ENCODE data around the gene PRR11. TPM values are rescaled to one million over a fixed set of nuclear protein-coding genes. Genes with fewer than 3 reads are reported as not detected.

The PRR11 gene
- total RNA-seq, 1 experiment from 2014 or later, result 109 TPM

DNA sequence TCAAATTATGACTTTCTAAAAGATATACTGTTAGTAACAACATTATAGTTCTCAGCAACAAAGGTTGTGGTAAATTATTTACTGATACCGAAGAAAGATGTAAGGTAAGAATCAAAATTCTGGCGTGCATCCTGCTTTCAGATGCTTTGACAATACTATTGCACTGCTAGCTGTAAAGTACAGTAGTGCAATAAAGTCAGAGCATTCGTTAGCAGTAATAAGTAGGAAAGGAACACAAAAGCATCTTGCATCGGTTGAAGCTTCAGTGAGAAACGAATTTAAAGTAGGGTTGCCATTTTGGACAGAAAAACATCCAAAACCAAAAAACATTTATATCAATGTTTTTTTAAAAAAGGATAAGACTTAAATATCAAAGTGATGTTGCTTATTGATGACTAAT lies 4.5 kb upstream of the PRR11 start:
- Histone ChIP-seq H3K4me2 (no peak overlapping the region), H3K27me3 (ENCODE audit: insufficient read depth, low read depth) (no peaks in the 10 kb centered on the region), H3K36me3 (ENCODE audit: low read depth) (0 out of 2 replicates have a peak, but pooled peaks cover 3% of the 10 kb centered on the region), H2AFZ (no peak overlapping the region), H3K9me2 (ENCODE audit: insufficient read depth) (no peaks in the 10 kb centered on the region), H3K4me1 (replicated peaks; ENCODE audit: insufficient read depth) (peaks cover 42% of the 10 kb centered on the region), H4K20me1 (ENCODE audit: insufficient read depth) (0 out of 2 replicates have a peak, but pooled peaks cover 4% of the 10 kb centered on the region), H3K4me3 (no peak overlapping the region), H3K9me3 (ENCODE audit: insufficient read depth, low read depth) (no peaks in the 10 kb centered on the region), H3F3A (ENCODE audit: insufficient read depth, low read depth) (peaks cover 24% of the 10 kb centered on the region), H3K27ac (no peak overlapping the region), H3K79me2 (ENCODE audit: low read depth) (peaks cover 87% of the 10 kb centered on the region)
- POLR2A ChIA-PET (ENCODE audit: unreplicated experiment), result interaction anchor here (0.5 kb wide), 1 partner anchor 43 kb away, joined by 3 read pairs; no protein-coding TSS in a partner anchor
- CTCF ChIA-PET, result no interaction called here
- intact Hi-C loops (cut with micrococcal nuclease; ENCODE audit: unreplicated experiment), result no loop called here
- TF ChIP-seq CTCF (conservative IDR thresholded peaks at IDR 0.05) (no peak), EZH2 (IDR thresholded peaks at IDR 0.05; ENCODE audit: low read depth) (no peak)
- no TSS peak for BruUV-seq (replicated peaks)
- DNase-seq, result no peak

GRCh38 chr17:59151591-59151990 lies 4.0 kb upstream of the PRR11 start:
- H3K4me1 ChIP-seq (replicated peaks; ENCODE audit: insufficient read depth), result peaks cover 46% of the 10 kb centered on the region
- BruUV-seq (replicated peaks), result no TSS peak
- ChIA-PET POLR2A (ENCODE audit: unreplicated experiment) (interaction anchor here (0.5 kb wide), 1 partner anchor 43 kb away, joined by 3 read pairs; no protein-coding TSS in a partner anchor), CTCF (no interaction called here)
- TF ChIP-seq EZH2 (IDR thresholded peaks at IDR 0.05; ENCODE audit: low read depth), result no peak
- TF ChIP-seq CTCF (conservative IDR thresholded peaks at IDR 0.05), result no peak
- H3K36me3 ChIP-seq (ENCODE audit: low read depth), result 0 out of 2 replicates have a peak, but pooled peaks cover 3% of the 10 kb centered on the region
- H3K9me3 ChIP-seq (ENCODE audit: insufficient read depth, low read depth), result no peaks in the 10 kb centered on the region
- H3K27me3 ChIP-seq (ENCODE audit: insufficient read depth, low read depth), result no peaks in the 10 kb centered on the region
- no peak for DNase-seq
- H4K20me1 ChIP-seq (ENCODE audit: insufficient read depth), result 0 out of 2 replicates have a peak, but pooled peaks cover 4% of the 10 kb centered on the region
- peaks cover 88% of the 10 kb centered on the region for H3K79me2 ChIP-seq (ENCODE audit: low read depth)
- H3K27ac ChIP-seq, result no peak overlapping the region
- H3K4me2 ChIP-seq, result peak overlapping the region; percentile 76
- no peak overlapping the region for H3K4me3 ChIP-seq
- no peaks in the 10 kb centered on the region for H3K9me2 ChIP-seq (ENCODE audit: insufficient read depth)
- no peak overlapping the region for H2AFZ ChIP-seq
- H3F3A ChIP-seq (ENCODE audit: insufficient read depth, low read depth), result peaks cover 24% of the 10 kb centered on the region
- intact Hi-C loops (cut with micrococcal nuclease; ENCODE audit: unreplicated experiment), result no loop called here

- H3F3A ChIP-seq (ENCODE audit: insufficient read depth, low read depth), result peaks cover 24% of the 10 kb centered on the region
- CTCF ChIA-PET, result no interaction called here
- H3K9me3 ChIP-seq (ENCODE audit: insufficient read depth, low read depth), result no peaks in the 10 kb centered on the region
- peak overlapping the region; percentile 76 for H3K4me2 ChIP-seq
- TF ChIP-seq CTCF (conservative IDR thresholded peaks at IDR 0.05), result no peak
- no peak for TF ChIP-seq EZH2 (IDR thresholded peaks at IDR 0.05; ENCODE audit: low read depth)
- peaks cover 59% of the 10 kb centered on the region for H3K4me1 ChIP-seq (replicated peaks; ENCODE audit: insufficient read depth)
- intact Hi-C loops (cut with micrococcal nuclease; ENCODE audit: unreplicated experiment), result no loop called here
- BruUV-seq (replicated peaks), result no TSS peak
- no peak for DNase-seq
- peak overlapping the region; percentile 80 for H3K4me3 ChIP-seq
- no peaks in the 10 kb centered on the region for H3K27me3 ChIP-seq (ENCODE audit: insufficient read depth, low read depth)
- H3K36me3 ChIP-seq (ENCODE audit: low read depth), result 0 out of 2 replicates have a peak, but pooled peaks cover 3% of the 10 kb centered on the region
- POLR2A ChIA-PET (ENCODE audit: unreplicated experiment), result interaction anchor here (0.6 kb wide), 1 partner anchor 584 kb away, joined by 8 read pairs; no protein-coding TSS in a partner anchor
- H3K27ac ChIP-seq, result peak overlapping the region; percentile 71; the same call in 1 of the 2 replicates
- no peaks in the 10 kb centered on the region for H3K9me2 ChIP-seq (ENCODE audit: insufficient read depth)
- peaks cover 88% of the 10 kb centered on the region for H3K79me2 ChIP-seq (ENCODE audit: low read depth)
- peak overlapping the region; percentile 96; the same call in 1 of the 2 replicates for H2AFZ ChIP-seq
- 0 out of 2 replicates have a peak, but pooled peaks cover 4% of the 10 kb centered on the region for H4K20me1 ChIP-seq (ENCODE audit: insufficient read depth)
Observed at GRCh38 chr17:59152925-59153324, 2.6 kb upstream of the PRR11 start.
